Fibroblast of skin of scalp (primary cell): ENCODE results near the gene LRRC3C.
"Not testable (repeated sequence)": the region's sequence is repeated elsewhere in the genome, so short reads cannot be mapped to it uniquely, and the experiment has no call there.

Experiments
- DNase-seq: peaks from one replicate; pipeline ENCODE4 v3.0.0-alpha.2; 2013

Gene LRRC3C

DNA sequence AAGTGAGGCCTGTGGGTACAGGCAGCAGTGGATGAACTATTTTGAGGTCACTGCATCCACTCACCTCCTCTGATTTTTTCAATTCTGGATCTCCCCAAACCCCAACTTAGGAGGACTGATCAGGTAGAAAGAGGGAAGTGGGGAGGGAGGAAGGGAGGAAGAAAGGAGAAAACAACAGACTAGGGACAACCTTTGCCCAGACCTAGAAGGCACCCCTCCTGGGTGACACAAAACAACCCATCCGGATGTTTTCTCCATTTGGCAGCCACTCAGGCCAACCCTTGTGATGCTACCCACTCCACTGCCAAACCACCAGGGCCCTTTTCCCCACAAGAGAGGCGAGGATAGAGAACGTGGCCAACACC lies 2.9 kb upstream of the LRRC3C start:
- no peak for DNase-seq

DNA sequence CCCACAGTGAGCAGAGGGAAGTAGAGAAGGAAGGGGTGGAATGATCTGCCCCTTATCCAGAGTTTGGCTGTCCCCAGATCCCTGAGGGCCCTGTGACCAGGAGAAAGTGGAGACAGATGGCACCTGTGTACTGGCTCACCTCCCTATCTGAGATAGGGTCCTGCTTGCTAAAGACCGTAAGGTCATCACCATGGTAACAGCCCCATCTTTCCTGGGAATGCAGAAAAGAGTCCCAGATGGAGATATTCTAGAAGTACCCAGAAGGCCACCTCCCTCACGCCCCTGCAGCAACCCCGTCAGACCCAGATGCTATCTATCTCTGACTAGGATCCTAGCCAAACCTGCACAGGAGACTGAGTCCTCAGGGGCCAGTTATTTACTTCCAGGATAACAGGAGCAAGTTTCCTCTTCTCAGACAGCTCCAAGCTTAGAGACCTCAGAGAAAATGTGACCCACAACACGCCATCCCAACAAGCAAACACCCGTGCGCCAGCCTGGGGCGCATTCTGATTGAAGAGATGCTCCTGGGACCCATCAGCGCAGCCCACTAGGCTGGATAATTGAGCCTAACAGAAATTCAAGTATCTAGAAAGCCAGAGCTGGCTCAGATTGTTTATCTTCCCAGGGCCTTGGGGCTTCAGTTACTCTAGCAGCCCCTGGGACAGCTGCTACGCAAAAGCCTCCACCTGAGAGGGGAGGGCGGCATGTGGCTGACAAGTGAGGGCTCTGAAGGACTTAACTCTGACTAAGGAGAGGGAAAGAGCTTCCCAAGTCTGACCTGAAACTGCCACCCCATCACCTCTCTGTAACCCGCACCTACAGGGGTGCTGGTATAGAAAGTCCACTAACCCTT lies 2.0 kb upstream of the LRRC3C start:
- no peak for DNase-seq

DNA sequence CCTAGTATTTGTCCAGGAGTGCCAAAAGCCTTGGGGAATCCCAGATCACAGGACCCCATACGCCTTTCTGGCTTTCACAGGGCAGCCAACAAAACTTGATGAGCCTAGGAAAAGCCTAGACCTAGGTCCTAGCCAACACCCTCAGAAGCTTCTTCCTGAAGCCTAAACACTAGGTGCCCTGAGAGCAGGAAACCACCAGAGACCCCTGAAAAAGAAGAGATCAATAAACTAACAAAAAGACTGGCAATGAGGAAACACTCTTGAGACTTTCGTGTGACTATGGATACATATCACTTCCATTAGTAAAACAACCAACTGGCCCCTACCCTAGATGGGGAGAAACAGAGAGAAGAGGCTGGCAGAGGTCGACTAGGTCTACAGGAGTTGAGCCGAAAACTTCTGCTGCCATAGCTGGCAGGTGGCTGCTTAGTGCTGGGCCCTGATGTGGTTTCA lies 1.4 kb upstream of the LRRC3C start:
- DNase-seq: no peak

DNA sequence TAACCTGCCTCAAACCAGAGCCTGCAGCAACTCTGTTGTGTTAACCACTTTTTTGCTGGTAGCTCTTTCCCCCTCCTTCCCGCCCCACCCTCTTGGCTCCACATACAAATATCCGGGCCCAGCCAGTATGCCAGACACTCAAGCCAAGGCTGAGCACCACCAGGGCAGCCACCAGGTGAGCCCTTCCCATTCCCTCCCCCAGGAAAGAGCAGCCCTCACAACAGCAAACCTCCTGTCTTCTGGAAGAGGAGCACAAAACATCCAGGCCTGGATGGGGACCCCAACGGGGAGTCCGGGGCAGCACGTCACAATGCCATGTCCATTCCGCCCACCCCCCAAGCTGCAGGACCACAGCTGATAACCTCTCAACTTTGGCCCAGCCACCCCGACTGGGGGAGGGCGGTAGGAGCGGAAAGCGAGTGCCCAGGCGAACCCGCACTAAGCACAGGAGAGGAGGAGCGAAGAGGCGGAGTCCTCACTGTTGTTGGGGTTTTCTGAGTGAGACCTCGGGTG lies 888 bp upstream of the LRRC3C start:
- DNase-seq: no peak

DNA sequence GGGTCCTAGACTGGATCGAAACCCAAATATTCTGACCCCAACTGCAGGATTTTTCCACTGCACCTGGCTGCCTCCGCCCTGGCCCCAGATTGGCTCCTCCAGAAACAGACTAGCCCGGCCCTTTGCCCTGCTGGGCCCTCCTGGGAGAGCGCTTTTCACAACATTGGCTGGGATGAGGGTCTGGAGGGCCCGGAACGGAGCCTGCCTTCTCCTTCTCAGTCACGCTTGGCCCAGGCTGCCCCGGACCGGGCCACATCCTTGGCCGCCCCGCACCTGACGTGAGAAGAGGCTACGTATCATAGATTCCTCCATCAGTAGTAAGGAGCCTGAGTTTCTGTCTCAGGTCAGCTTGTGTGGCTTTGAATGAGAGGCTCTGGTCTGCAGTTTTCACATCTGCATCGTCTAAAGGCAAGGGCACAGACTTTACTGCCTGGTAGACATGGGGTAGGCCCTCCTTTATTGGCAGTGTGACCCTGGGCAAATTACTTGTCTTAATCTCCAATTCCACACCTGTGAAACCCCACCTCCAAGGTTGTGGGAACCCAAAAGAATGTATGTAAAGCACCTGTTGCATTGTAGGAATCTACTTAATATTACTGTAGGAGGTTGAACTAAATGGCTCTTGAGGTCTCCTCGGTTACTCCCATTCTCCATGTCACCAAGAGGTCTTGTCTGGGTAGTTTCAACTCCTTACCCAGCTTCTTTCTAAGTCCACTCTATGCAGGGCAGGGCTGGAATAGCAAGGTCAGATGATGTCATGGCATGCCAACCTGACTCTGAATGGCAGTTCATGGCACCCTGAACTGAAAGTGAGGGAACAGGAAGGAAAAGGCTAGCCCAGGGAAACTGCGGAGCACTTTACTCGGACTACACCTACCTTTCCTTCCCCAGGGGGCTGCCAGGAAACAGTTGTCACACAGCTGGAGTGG lies 661 bp downstream of the LRRC3C start:
- no peak for DNase-seq

DNA sequence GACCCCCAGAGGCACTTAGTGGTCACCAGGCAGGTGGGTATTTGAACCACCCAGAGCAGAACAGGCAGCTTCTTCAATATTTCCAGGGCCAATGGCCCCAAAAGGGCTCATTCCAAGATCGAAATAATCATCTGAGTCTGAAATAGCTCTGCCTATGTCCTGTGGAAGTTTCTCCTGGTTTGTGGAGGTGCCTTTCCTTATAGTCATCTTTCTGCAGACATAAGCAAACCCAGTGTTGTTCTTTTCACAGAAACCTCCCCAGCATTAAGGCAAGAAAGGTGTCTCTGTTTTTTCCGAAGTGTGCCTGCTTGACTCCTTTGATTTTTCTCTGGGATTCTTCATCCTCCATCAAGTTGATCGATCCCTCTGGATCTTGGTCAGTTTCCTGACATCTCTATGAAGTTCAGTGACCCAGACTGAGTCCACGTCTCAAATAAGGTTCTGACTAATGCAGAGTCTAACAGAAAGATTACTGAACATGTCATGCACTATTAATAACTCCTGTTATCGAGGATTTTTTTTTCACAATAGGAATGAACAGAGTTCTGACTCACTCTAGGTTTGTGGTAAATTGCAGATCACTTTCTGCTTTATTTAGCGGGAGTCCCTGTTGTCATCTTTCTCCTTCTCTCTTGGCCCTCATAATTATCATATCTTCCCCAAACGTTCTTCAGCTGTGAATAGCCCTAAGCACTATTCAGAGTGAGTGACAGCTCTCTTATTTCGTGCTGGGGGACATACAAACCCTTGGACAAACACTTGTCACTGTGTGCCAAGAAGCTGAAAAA lies 1.5 kb downstream of the LRRC3C start:
- peak; percentile 96 for DNase-seq

DNA sequence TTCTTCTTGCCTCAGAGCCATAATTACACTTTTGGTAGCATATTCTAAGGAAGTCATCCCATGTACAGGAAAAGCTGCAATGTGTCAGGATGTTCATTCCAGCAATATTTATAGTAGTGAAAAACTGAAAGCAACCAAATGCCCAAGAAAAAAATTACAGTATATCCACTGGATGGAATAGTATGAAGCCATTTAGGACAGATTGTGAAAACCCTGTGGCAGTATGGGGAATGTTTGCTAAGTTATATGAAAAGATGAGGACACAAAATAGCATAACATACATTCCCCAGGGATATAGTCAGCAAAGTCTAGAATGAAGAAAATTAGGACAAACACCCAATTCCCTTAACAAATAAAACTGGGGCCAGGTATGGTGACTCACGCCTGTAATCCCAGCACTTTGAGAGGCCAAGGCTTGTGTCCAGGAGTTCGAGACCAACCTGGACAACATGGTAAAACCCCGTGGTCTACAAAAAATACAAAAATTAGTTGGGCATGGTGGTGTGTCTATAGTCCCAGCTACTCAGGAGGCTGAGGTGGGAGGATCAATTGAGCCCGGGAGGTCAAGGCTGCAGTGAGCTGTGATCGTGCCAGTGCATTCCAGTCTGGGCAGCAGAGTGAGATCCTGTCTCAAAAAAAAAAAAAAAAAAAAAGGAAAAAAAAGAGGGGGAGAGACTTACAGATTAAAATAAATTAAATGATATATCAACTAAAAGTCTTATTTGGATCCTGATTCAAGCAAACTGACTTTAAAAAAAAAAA lies 2.3 kb downstream of the LRRC3C start:
- peak; percentile 87 for DNase-seq

DNA sequence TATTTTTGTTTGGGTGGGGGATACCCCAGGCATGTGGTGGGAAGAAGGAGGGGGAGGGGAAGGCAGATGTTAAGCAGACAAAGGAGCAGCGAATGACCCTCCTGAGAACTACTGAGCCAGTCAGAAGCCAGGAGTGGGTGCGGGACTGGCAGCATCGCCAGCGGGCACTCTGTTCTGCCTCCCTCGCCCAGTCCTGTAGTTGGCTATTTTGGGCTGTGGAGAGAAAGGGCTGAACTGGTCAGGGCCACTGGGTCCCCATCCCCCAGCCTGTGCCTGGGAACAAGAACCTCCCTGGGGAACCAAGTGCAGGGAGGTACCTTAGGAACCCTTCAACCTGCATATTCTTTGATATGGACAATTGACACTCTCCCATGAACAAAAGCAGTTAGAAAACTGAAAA lies 6.4 kb downstream of the LRRC3C start:
- no peak for DNase-seq

DNA sequence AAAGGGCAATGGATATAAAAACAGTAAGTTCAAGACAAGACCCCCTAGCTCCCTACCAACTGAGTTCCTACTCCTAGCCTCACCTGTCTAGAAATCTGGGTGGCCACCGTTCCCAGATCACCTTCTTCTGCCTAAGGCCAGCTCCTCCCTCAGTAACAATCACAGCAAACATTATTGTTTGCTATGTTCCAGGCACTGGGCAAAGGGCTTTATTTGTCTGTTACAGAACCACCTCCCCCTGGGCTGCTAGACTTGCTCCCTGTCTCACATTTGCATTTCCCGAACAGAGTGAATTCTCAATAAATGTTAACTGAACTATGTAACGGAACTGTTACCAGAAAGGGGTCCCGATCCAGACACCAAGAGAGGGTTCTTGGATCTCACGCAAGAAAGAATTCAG lies 6.8 kb downstream of the LRRC3C start:
- no peak for DNase-seq

DNA sequence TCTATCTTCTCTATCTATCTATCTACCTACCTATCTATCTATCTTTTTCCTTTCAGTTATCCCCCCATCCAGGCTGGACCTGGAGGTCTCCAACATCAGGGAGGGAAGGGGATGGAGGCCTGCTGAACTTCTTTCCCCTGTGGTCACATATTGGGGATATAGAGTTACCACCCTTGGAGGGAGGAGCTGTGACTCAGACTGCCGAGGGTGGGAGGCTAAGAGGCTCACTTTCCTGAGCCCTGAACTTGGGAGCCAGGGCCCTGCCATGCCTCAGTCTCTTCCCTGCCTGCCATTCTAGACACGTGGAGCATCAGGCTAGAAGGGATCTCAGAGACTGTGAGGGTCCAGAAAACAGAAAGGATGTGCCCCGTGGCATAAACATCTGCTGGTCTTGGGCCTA lies 8.4 kb downstream of the LRRC3C start:
- DNase-seq: no peak

DNA sequence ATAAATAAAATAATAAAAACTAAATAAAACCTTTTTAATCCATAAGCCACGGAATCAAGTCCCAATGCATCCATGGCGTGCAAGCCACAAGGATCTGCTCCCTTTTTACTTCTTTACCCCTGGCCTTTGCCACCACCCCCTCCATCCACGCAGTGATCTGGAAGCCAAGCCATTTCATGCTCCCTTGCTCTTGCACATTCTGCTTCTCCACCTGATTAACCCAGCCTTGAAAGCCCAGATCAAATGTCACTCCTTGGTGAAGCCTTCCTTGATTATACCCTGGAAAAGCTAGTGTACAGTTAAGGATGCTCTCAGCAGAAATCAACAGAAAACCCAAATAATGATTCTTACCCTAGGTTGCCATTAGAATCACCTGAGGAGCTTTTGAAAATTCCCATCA lies 9.9 kb downstream of the LRRC3C start:
- no peak for DNase-seq

DNA sequence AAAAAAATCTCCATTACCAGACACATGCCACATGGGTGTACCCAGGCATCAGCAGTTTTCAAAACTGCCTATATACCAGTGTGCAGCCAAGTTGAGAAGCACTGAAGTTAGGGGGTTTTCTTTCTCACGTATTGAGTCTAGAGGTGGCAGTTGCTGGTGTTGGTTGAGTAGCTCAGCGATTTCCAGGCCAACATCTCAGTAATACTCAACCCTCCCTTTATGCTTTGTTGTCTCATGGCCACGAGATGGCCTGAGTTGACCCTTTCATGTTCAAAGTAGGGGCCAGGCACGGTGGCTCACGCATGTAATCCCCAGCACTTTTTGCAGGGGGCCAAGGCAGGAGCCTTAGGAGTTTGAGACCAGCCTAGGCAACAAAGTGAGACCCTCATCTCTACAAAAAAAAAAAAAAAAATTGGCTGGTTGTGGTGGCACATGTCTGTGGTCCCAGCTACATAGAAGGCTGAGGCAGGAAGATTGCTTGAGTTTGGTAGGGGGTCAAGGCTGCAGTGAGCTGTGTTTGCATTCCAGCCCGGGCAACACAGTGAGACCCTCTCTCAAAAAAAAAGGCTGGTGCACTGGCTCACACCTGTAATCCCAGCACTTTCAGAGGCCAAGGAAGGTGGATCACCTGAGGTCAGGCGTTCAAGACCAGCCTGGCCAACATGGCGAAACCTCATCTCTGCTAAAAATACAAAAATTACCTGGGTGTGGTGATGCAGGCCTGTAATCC lies 10.8 kb downstream of the LRRC3C start:
- no peak for DNase-seq

DNA sequence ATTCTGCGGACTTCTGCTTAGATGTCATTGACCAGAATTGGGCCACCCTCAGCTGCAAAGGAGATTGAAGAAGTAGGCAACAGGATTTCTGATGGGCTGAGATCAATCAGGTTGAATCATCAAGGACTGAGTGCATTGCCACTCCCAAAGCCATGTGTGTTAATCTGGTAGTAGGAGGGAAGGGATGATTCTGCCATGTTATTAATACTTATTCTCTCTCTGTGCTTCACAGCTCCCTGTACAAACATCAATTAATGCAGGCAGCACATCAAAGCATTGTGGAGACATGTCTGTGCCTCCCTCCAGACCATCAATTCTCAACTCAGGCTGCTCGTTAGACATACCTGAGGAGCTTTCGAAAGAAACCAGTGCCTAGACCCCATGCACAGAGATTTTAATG lies 11.6 kb downstream of the LRRC3C start:
- DNase-seq: no peak

DNA sequence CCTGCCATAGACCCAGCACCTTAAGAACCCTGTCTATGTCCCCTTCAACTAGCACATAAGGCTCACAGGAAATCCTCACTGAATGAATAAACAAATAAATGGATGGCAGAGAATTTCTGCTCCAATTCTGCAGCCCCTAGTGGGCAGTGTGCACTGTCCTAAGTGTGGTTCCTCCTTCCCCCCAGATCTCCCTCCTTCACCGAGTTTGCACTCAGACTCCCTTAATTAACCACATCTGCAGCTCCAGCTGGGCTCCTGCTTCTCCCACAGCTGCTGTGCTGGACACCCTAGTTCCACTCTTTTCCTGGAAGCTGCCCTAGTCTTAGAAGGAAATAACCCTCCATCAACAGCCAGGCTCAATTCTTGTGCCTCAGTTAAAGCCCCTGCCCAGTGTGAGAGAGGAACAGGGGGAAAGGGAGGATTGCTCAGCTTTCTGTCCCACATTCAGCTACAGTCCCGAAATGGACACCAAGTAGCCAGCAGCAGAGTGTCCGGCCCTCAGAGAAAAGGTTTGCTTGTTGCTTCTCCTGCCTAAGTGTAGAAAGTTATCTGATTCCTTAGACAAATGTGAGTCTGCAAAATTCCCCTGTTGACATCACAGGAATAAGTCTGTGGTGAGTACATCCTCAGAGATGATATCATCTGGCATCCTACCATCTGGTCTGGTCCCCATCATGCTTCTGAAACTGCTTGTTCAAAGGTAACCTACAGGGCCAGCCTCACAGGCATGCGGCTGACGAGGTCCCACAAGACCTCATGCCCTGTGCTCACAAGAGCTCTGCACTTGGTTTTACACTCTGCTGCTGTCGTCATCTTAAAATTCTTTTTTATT lies 12.3 kb downstream of the LRRC3C start:
- DNase-seq: peak; percentile 79

DNA sequence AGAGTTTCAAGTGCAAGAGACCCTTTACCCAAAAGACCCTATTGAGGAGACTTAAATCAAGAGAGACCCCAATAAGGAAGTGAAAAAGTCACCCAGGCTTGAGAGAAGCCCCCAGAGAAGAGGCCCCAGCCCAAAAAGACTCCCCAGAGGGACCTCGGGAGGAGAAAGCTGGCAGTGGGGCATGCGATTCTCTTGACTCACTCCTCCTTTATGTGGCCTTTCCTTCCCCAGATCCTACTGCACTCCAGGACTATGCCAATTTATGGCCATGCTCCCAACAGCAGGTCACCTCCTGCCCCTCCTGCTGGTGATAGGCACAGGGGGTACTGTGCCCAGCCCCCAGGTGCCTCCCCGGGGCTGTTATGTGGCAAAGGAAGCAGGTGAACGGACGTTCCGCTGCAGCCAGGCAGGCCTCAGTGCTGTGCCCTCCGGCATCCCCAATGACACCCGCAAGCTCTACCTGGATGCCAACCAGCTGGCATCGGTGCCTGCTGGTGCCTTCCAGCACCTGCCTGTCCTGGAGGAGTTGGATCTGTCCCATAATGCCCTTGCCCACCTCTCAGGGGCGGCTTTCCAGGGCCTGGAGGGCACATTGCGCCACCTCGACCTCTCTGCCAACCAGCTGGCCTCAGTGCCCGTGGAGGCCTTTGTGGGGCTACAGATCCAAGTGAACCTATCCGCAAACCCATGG lies 16.3 kb downstream of the LRRC3C start:
- DNase-seq: no peak

DNA sequence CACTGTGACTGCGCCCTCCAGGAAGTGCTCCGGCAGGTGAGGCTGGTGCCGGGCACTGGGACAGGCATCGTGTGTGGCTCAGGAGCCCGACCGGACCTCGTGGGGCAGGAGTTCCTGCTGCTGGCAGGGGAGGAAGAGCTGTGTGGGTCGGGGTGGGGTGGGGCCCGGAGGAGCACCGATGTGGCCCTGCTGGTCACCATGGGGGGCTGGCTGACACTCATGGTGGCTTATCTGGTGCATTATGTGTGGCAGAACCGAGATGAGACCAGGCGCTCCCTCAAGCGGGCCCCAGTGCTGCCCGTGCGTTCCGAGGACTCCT lies 16.8 kb downstream of the LRRC3C start:
- DNase-seq: no peak

DNA sequence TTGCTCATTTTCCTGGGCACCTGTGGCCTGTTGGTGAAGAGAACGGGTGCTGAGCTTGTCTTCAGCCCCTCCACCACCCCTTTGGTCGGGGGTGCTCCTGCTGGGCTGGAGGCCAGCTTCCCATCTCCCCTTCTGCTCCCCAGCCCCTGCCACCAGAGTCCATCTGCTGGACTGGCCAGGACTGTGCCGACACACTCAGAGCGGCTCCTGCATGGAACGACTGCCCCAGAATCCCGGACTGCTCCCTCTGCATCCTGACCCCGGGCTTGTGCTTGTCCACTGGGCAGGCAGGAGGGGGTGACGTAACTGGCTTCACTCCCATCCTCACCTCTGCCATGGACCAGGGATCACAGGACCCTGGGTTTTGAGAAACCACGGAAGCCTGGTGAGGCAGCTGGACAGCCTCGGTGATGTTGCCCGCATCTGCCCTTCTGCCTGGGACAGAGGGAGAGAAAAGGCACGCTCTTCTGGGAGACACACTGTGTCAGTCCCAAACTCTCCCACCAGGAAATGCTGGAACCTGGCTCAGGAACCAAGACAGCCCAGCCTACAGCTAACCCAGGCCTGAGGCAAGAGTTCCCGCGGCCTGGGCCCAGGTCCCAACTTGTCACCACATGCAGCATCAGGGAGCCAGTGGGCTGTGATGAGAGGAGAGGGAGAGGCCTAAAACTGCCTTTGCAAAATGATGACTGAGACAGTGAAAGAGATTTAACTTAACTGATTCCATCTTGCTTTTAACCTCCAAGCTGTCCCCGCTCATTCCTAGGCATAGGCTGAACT lies 19.2 kb downstream of the LRRC3C start:
- DNase-seq: no peak

DNA sequence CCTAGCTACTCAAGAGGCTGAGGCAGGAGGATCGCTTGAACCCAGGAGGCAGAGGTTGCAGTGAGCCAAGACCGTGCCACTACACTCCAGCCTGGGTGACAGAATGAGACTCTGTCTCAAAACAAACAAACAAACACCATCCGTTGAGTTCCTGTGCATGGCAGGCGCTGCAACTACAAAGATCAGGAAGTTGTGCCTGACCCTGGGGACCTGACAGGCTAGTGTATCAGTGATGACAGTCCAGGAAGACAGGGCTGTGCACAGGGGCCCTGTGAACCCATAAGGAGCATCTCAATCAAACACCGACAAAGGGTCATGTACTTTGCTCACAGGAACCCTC lies 20.9 kb downstream of the LRRC3C start:
- DNase-seq: not testable (repeated sequence)

DNA sequence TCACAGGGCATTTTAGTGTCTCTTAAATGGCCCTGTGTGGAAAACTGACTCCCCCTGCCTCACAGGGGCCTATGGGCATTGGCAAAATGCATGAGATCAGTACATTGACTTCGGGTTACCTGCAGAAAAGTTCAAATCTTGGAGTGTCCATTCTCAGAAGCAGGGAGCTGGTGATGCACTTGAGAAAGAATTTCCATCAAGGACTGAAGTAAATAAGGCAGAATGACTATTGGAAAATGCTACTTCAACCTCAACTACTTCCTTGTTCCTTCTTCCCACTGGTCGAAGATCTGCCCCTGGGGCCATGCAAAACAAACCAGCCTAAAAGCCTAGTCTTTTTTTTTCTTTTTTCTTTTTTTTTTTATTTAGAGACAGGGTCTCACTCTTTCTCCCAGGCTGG lies 21.5 kb downstream of the LRRC3C start:
- DNase-seq: no peak
